GM12878 (cell line): Measurements from ENCODE around the gene HIP1. TPM values are rescaled to one million over a fixed set of nuclear protein-coding genes. Genes with fewer than 3 reads are reported as not detected.

ENCODE experiments used
- ATAC-seq: fragments of 200-7000 bp; cut with Tn5 transposase; 3 replicates; pipeline ENCODE4 v1.9.1; 2020; ENCODE audit warnings: mild to moderate bottlenecking, moderate library complexity
- BruUV-seq: library from RNA; stranded (reverse); fragments of 400-500 nt; replicated peaks from 2 replicates; lab custom pipeline; 2021; lab: Mats Ljungman, UMichigan
- CTCF ChIA-PET: fragments of 300-600 bp; sonication (Branson Sonifier 250); formaldehyde crosslinking; extraction: SDS; loops from one replicate; lab custom pipeline; 2021; ENCODE audit warnings: inconsistent platforms; lab: Yijun Ruan, JAX
- POLR2A ChIA-PET: fragments of 350-600 bp; formaldehyde crosslinking; extraction: SDS; loops from one replicate; lab custom pipeline; 2021; ENCODE audit warnings: inconsistent platforms; lab: Charles Lee
- RAD21 ChIA-PET: fragments of 300-600 bp; sonication (Branson Sonifier 250); formaldehyde crosslinking; loops from one replicate; lab custom pipeline; 2023; ENCODE audit warnings: antibody characterized with exemption; ENCODE audit not compliant: unreplicated experiment; lab: Charles Lee
- SMC1A ChIA-PET: fragments of 300-600 bp; sonication (Branson Sonifier 250); formaldehyde crosslinking; loops from one replicate; lab custom pipeline; 2023; ENCODE audit not compliant: unreplicated experiment, uncharacterized antibody; lab: Charles Lee
- DNase-seq: peaks from one replicate; pipeline ENCODE4 v3.0.0-alpha.2; 2011; ENCODE audit warnings: low read depth, low spot score
- FAIRE-seq: peaks from 3 replicates; lab custom pipeline; 2011; peaks lifted over from hg19 to GRCh38; lab: Jason Lieb, UNC
- H2AFZ ChIP-seq: 2 replicates; pipeline ENCODE4 v1.6.0; 2011; ENCODE audit warnings: low read depth, low read length, control low read depth; ENCODE audit not compliant: control insufficient read depth
- H3K27ac ChIP-seq: 2 replicates; pipeline ENCODE4 v1.5.1; 2011; ENCODE audit warnings: control low read depth; ENCODE audit not compliant: control insufficient read depth, insufficient read depth
- H3K27me3 ChIP-seq, 2 experiments: replicated peaks in 1 of 2; 2 replicates each; pipeline versions ENCODE4 v1.6.0 to v1.6.1; 2011; ENCODE audit warnings: low read length in 1 of 2; ENCODE audit not compliant: control insufficient read depth in 2 of 2, insufficient read depth in 2 of 2
- H3K36me3 ChIP-seq, 2 experiments: 2 replicates each; pipeline ENCODE4 v1.5.1; 2011; ENCODE audit warnings: low read length in 1 of 2; ENCODE audit not compliant: control insufficient read depth in 2 of 2, insufficient read depth in 2 of 2
- H3K4me1 ChIP-seq: 2 replicates; pipeline ENCODE4 v1.6.1; 2011; ENCODE audit warnings: mild to moderate bottlenecking, low read length, moderate library complexity, mixed read lengths; ENCODE audit not compliant: control insufficient read depth, insufficient read depth
- H3K4me2 ChIP-seq: 2 replicates; pipeline ENCODE4 v1.6.0; 2011; ENCODE audit warnings: control low read depth; ENCODE audit not compliant: control insufficient read depth, insufficient read depth
- H3K4me3 ChIP-seq: fragments of 200-600 bp; sonication (generic); 2 replicates; pipeline ENCODE4 v1.5.1; 2016
- H3K79me2 ChIP-seq: 2 replicates; pipeline ENCODE4 v1.6.0; 2011; ENCODE audit warnings: low read length; ENCODE audit not compliant: control insufficient read depth, insufficient read depth
- H3K9ac ChIP-seq: 2 replicates; pipeline ENCODE4 v1.8.0; 2011; ENCODE audit warnings: low read length, control low read depth, mixed read lengths; ENCODE audit not compliant: control insufficient read depth, insufficient read depth
- H3K9me3 ChIP-seq: replicated peaks from 3 replicates; pipeline ENCODE4 v1.5.1; 2011; ENCODE audit warnings: mild to moderate bottlenecking, low read length; ENCODE audit not compliant: control insufficient read depth, insufficient read depth
- H4K20me1 ChIP-seq: 2 replicates; pipeline ENCODE4 v1.6.0; 2011; ENCODE audit not compliant: control insufficient read depth, insufficient read depth
- CUX1 ChIP-seq: IDR thresholded peaks from 2 replicates; pipeline ENCODE4 v1.6.1; 2012; ENCODE audit warnings: improper control_type of control experiment, low read depth, low read length; ENCODE audit not compliant: insufficient replicate concordance
- FOXK2 ChIP-seq: fragments of 450-650 bp; IDR thresholded peaks from 2 replicates; pipeline ENCODE4 v1.6.1; 2017; ENCODE audit warnings: mild to moderate bottlenecking, moderate library complexity
- SMC3 ChIP-seq: IDR thresholded peaks from 2 replicates; pipeline ENCODE4 v1.6.1; 2011; ENCODE audit warnings: low read length, improper control_type of control experiment, borderline replicate concordance
- TCF3 ChIP-seq: IDR thresholded peaks from 2 replicates; pipeline ENCODE4 v1.6.1; 2012; ENCODE audit warnings: low read depth, mild to moderate bottlenecking, low read length, borderline replicate concordance; ENCODE audit not compliant: insufficient read depth
- WGBS: methylation state at CpG from one replicate; pipeline ENCODE4 v1.1.6; 2016; ENCODE audit warnings: low lambda C conversion rate; ENCODE audit not compliant: insufficient replicate concordance, insufficient coverage; ENCODE audit errors: missing lambda C conversion rate; 5-methylcytosine and 5-hydroxymethylcytosine counted together
- in situ Hi-C: fragments of 300-500 bp; cut with MboI; formaldehyde crosslinking; loops from 9 replicates; pipeline ENCODE4 v1.14.3; 2018; ENCODE audit warnings: mixed read lengths
- intact Hi-C: fragments of 100-400 bp; cut with micrococcal nuclease; formaldehyde crosslinking; loops from one replicate; pipeline ENCODE4 v1.14.2; 2022; ENCODE audit not compliant: unreplicated experiment
- polyA plus RNA-seq, 11 experiments: library from polyadenylated mRNA; depleted of rRNA in 4 of 11; unstranded in 6 of 11; stranded (reverse) in 5 of 11; fragments of >200 nt; fragmentation: Nextera tagmentation in 4 of 11; fragmentation: Illumina TruSeq in 1 of 11; extraction: Ambion mirVana in 4 of 11; extraction: Trizol in 1 of 11; gene quantifications; 1 replicate in 1 of 11; 2 replicates in 10 of 11; pipeline versions ENCODE4 v1.2.1 to v1.2.3, GENCODE V29; 2011 to 2016; ENCODE audit warnings: inconsistent platforms in 2 of 11, missing spikeins in 2 of 11, low read depth in 1 of 11
- total RNA-seq, 4 experiments: library from RNA; depleted of rRNA in 3 of 4; stranded (reverse); fragments of >200 nt in 3 of 4; fragmentation: Illumina TruSeq in 1 of 4; extraction: Trizol in 1 of 4; gene quantifications; 2 replicates each; pipeline versions ENCODE4 v1.2.1 to v1.2.3, GENCODE V29; 2013 to 2021

HIP1 gene
- total and polyA plus RNA-seq, 10 of the 15 experiments (the other 5 are each of a cell fraction or from before 2014, with no cell fraction given), result 1.2 to 9.7 (median 3.2) TPM

- no peak overlapping the region for H3K4me3 ChIP-seq
- TF ChIP-seq TCF3, result no peak
- no peak for TF ChIP-seq FOXK2
- TF ChIP-seq SMC3, result no peak
- no peak for TF ChIP-seq CUX1
- ATAC-seq, result no peak
- no peaks in the 10 kb centered on the region for H3K27me3 ChIP-seq
- SMC1A ChIA-PET, result interaction anchor here (1.1 kb wide), 1 partner anchor 189 kb away, joined by 3 read pairs; no protein-coding TSS in a partner anchor
- no peaks in the 10 kb centered on the region for H3K9me3 ChIP-seq
- no peaks in the 10 kb centered on the region for H4K20me1 ChIP-seq
- no peak overlapping the region for H3K4me2 ChIP-seq
- H3K4me1 ChIP-seq, result peaks cover 3% of the 10 kb centered on the region
- no peak overlapping the region for H3K27ac ChIP-seq
- DNase-seq, result no peak
- no peak overlapping the region for H3K9ac ChIP-seq
- intact Hi-C loops (no loop called here), in situ Hi-C loops (no loop called here)
- no peak overlapping the region for H2AFZ ChIP-seq
- POLR2A ChIA-PET, result no interaction called here
- H3K79me2 ChIP-seq, result no peaks in the 10 kb centered on the region
- CTCF ChIA-PET, result interaction anchor here (0.6 to 1.2 kb wide), 2 partner anchors 10 to 23 kb away, joined by 3 read pairs; no protein-coding TSS in a partner anchor
- no peaks in the 10 kb centered on the region for H3K36me3 ChIP-seq
- no TSS peak for BruUV-seq
- no peak for FAIRE-seq
- RAD21 ChIA-PET, result no interaction called here
- 97% methylated on average over 14 of the region's 14 CpGs for WGBS
Measured at GRCh38 chr7:75573477-75574019, 165.2 kb downstream of the HIP1 start.
